ENCODE results near the gene FAM222B. TPM values are rescaled to one million over a fixed set of nuclear protein-coding genes. Genes with fewer than 3 reads are reported as not detected.
A peak's percentile ranks its signal among the peaks of the same experiment; 100 is the strongest.

FAM222B gene
- total RNA-seq, 1 experiment from 2014 or later: 18.5 TPM

GRCh38 chr17:28744104-28744971 lies 98.3 kb downstream of the FAM222B start:
- Mint-ChIP-seq H3K27me3 (ENCODE audit: insufficient read depth, unreplicated experiment) (no peaks in the 10 kb centered on the region), H3K36me3 (ENCODE audit: insufficient read depth, unreplicated experiment) (peaks cover 48% of the 10 kb centered on the region), H3K9me3 (ENCODE audit: unreplicated experiment) (no peaks in the 10 kb centered on the region), H3K27ac (ENCODE audit: low read depth, unreplicated experiment) (peak overlapping the region; percentile 93), H3K4me3 (ENCODE audit: unreplicated experiment) (peak overlapping the region; percentile 91), H3K4me1 (ENCODE audit: insufficient read depth, unreplicated experiment) (peaks cover 19% of the 10 kb centered on the region)
- BruUV-seq (replicated peaks): TSS peak; percentile 67
- intact Hi-C loops (cut with micrococcal nuclease): no loop called here
- ChIA-PET POLR2A (interaction anchor here (0.6 to 17.3 kb wide), 18 partner anchors 9 to 208 kb away, joined by 3 to 1135 read pairs (median 10); partner anchors contain the start of genes FAM222B, FLOT2, NEK8 and PHF12), CTCF (interaction anchor here (1.0 to 15.1 kb wide), 4 partner anchors 19 to 163 kb away, joined by 3 to 365 read pairs (median 6); partner anchors contain the start of genes DHRS13, NEK8 and TLCD1)
- no peak for TF ChIP-seq CTCF (IDR thresholded peaks at IDR 0.05; ENCODE audit: unreplicated experiment)
- DNase-seq (ENCODE audit: unreplicated experiment): peak; percentile 40

DNA sequence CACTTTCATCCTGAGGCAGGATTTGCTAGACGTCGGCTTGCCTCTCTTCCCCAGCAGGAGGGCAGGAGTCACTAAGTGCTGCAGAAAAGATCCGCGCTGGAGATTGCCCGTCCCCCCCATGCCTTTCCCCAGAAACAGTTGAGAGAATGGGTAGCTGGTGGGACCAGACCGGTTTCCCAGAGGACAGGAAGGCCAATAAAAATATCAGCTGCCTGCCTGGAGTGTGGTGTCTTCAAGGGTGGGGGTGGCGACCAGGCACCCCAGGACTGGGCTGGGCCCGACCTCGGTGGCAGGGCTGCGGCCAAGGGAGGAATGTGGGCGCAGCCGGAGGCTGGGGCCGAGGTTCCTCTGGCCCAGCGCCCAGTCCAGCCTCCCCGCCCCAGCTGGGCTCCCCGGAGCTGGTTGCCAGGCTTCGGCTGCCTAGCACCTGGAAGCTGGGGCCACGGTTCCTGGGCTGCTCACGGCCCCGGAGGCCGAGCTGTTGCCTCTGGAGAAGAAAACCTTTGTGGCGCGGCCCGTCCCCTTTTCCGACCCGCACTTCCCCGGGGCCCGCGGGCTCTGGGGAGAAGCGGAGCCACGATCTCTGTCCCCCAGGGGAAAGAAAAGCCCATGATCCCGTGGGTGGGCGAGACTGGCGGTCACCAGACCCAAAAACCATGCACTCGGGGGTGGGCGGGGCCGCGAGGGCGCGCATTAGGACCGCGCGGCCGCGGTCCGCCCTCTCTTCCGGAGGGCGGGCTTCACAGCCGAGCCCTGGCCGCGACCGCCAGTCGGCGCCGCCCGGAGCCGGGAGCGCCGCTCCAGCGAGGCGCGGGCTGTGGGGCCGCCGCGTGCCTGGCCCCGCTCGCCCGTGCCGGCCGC lies 99.1 kb downstream of the FAM222B start, which contains the start of gene TRAF4:
Gene TRAF4 (plus strand): TSS at position 769 of the 861 bp plus-strand sequence. CDS start 102 bp downstream, outside the sequence.
- peak within 1 kb of the TSS; percentile 93 for H3K27ac Mint-ChIP-seq (ENCODE audit: low read depth, unreplicated experiment)
- ChIA-PET POLR2A (interaction anchor here (0.9 to 17.3 kb wide), 16 partner anchors 9 to 208 kb away, joined by 3 to 1135 read pairs (median 8); partner anchors contain the start of genes BLTP2, DHRS13, FAM222B and FLOT2), CTCF (interaction anchor here (1.0 to 15.1 kb wide), 2 partner anchors 18 to 159 kb away, joined by 5 to 365 read pairs; partner anchors contain the start of genes DHRS13, NEK8 and TLCD1)
- intact Hi-C loops (cut with micrococcal nuclease): loop anchor here (1.0 kb wide), 1 partner anchor 14 kb away; no protein-coding TSS in a partner anchor
- H3K4me1 Mint-ChIP-seq (ENCODE audit: insufficient read depth, unreplicated experiment): peaks cover 13% of the 10 kb centered on the region
- DNase-seq (ENCODE audit: unreplicated experiment): peak; percentile 85
- no peaks in the 10 kb centered on the region for H3K27me3 Mint-ChIP-seq (ENCODE audit: insufficient read depth, unreplicated experiment)
- H3K4me3 Mint-ChIP-seq (ENCODE audit: unreplicated experiment): peak within 1 kb of the TSS; percentile 91
- TF ChIP-seq CTCF (IDR thresholded peaks at IDR 0.05; ENCODE audit: unreplicated experiment): no peak
- no peaks in the 10 kb centered on the region for H3K9me3 Mint-ChIP-seq (ENCODE audit: unreplicated experiment)
- BruUV-seq (replicated peaks): no TSS peak
- peaks cover 39% of the 10 kb centered on the region for H3K36me3 Mint-ChIP-seq (ENCODE audit: insufficient read depth, unreplicated experiment)

- intact Hi-C loops (cut with micrococcal nuclease): no loop called here
- DNase-seq (ENCODE audit: unreplicated experiment): no peak
- BruUV-seq (replicated peaks): no TSS peak
- peaks cover 21% of the 10 kb centered on the region for H3K36me3 Mint-ChIP-seq (ENCODE audit: insufficient read depth, unreplicated experiment)
- no peaks in the 10 kb centered on the region for H3K27me3 Mint-ChIP-seq (ENCODE audit: insufficient read depth, unreplicated experiment)
- H3K27ac Mint-ChIP-seq (ENCODE audit: low read depth, unreplicated experiment): peak overlapping the region; percentile 93
- ChIA-PET CTCF (interaction anchor here (0.6 to 15.1 kb wide), 4 partner anchors 9 to 553 kb away, joined by 3 to 365 read pairs (median 3); partner anchors contain the start of genes NEK8 and TLCD1), POLR2A (interaction anchor here (2.0 to 17.3 kb wide), 2 partner anchors 15 to 69 kb away, joined by 18 to 1135 read pairs; partner anchors contain the start of genes NEK8, RPL23A and TLCD1)
- H3K9me3 Mint-ChIP-seq (ENCODE audit: unreplicated experiment): no peaks in the 10 kb centered on the region
- H3K4me3 Mint-ChIP-seq (ENCODE audit: unreplicated experiment): peak overlapping the region; percentile 91
- peaks cover 13% of the 10 kb centered on the region for H3K4me1 Mint-ChIP-seq (ENCODE audit: insufficient read depth, unreplicated experiment)
- no peak for TF ChIP-seq CTCF (IDR thresholded peaks at IDR 0.05; ENCODE audit: unreplicated experiment)
Measured at GRCh38 chr17:28741358-28742349, 100.9 kb downstream of the FAM222B start.

Measured in MCF 10A (cell line).